ENCODE results near the gene PTPRD. TPM values are rescaled to one million over a fixed set of nuclear protein-coding genes. Genes with fewer than 3 reads are reported as not detected.

The PTPRD gene
- total RNA-seq, 1 experiment from 2014 or later = 69.6 TPM

- no peak for TF ChIP-seq STAT6 (CRISPR knock-in tag; conservative IDR thresholded peaks at IDR 0.05; ENCODE audit: low read depth)
These were observed 1744.2 kb downstream of the PTPRD start (continued) for GRCh38 chr9:8868632-8869031.

- H3K27me3 Mint-ChIP-seq (ENCODE audit: low read depth) = no peaks in the 10 kb centered on the region
- H3K9me3 Mint-ChIP-seq = no peaks in the 10 kb centered on the region
- ChIA-PET POLR2A (no interaction called here), CTCF (no interaction called here)
- ATAC-seq (no peak), DNase-seq (ENCODE audit: low spot score) (no peak)
- peaks cover 22% of the 10 kb centered on the region for H3K4me1 Mint-ChIP-seq
- TF ChIP-seq ZNF138 (CRISPR knock-in tag; conservative IDR thresholded peaks at IDR 0.05) (no peak), HMGXB4 (CRISPR knock-in tag; IDR thresholded peaks at IDR 0.05) (no peak), ZNF532 (CRISPR knock-in tag; IDR thresholded peaks at IDR 0.05; ENCODE audit: borderline replicate concordance) (no peak), E2F4 (CRISPR knock-in tag; IDR thresholded peaks at IDR 0.05; ENCODE audit: borderline replicate concordance, low read depth) (no peak), SP1 (CRISPR knock-in tag; conservative IDR thresholded peaks at IDR 0.05) (no peak), ATF2 (CRISPR knock-in tag; IDR thresholded peaks at IDR 0.05; ENCODE audit: borderline replicate concordance, low read depth) (no peak), HMGA2 (CRISPR knock-in tag; IDR thresholded peaks at IDR 0.05) (no peak)
- no peaks in the 10 kb centered on the region for H3K36me3 Mint-ChIP-seq
- no peak overlapping the region for H3K27ac Mint-ChIP-seq
- no peak overlapping the region for H3K4me3 Mint-ChIP-seq
These were observed 1745.7 kb downstream of the PTPRD start for GRCh38 chr9:8867148-8867547.

- DNase-seq (ENCODE audit: low spot score) = no peak
- no peak for TF ChIP-seq ZNF396 (CRISPR knock-in tag; IDR thresholded peaks at IDR 0.05; ENCODE audit: borderline replicate concordance)
- no peak for TF ChIP-seq ATF6 (CRISPR knock-in tag; IDR thresholded peaks at IDR 0.05)
- TF ChIP-seq USF2 (CRISPR knock-in tag; IDR thresholded peaks at IDR 0.05) = no peak
- TF ChIP-seq ATF2 (CRISPR knock-in tag; IDR thresholded peaks at IDR 0.05; ENCODE audit: borderline replicate concordance, low read depth) = no peak
- no peak for TF ChIP-seq FOXJ3 (CRISPR knock-in tag; IDR thresholded peaks at IDR 0.05; ENCODE audit: borderline replicate concordance)
- no peak for TF ChIP-seq GABPB1 (CRISPR knock-in tag; IDR thresholded peaks at IDR 0.05)
These were observed 1748.3 kb downstream of the PTPRD start for GRCh38 chr9:8864545-8864896.

More at GRCh38 chr9:8864545-8864896, 1748.3 kb downstream of the PTPRD start:
- peaks cover 22% of the 10 kb centered on the region for H3K4me1 Mint-ChIP-seq
- ChIA-PET POLR2A (no interaction called here), CTCF (no interaction called here)
- no peak overlapping the region for H3K4me3 Mint-ChIP-seq
- peak; percentile 62 for ATAC-seq
- H3K27ac Mint-ChIP-seq = peak overlapping the region; percentile 18; the same call in 1 of the 2 replicates
- H3K27me3 Mint-ChIP-seq (ENCODE audit: low read depth) = no peaks in the 10 kb centered on the region
- no peaks in the 10 kb centered on the region for H3K9me3 Mint-ChIP-seq
- H3K36me3 Mint-ChIP-seq = no peaks in the 10 kb centered on the region
